ENCODE results near the gene FA2H. TPM values are rescaled to one million over a fixed set of nuclear protein-coding genes. Genes with fewer than 3 reads are reported as not detected.

FA2H gene
- total and polyA plus RNA-seq, 10 of the 15 experiments (the other 5 are each of a cell fraction or from before 2014, with no cell fraction given): 0.05 to 0.73 (median 0.51) TPM; not detected in 3

DNA sequence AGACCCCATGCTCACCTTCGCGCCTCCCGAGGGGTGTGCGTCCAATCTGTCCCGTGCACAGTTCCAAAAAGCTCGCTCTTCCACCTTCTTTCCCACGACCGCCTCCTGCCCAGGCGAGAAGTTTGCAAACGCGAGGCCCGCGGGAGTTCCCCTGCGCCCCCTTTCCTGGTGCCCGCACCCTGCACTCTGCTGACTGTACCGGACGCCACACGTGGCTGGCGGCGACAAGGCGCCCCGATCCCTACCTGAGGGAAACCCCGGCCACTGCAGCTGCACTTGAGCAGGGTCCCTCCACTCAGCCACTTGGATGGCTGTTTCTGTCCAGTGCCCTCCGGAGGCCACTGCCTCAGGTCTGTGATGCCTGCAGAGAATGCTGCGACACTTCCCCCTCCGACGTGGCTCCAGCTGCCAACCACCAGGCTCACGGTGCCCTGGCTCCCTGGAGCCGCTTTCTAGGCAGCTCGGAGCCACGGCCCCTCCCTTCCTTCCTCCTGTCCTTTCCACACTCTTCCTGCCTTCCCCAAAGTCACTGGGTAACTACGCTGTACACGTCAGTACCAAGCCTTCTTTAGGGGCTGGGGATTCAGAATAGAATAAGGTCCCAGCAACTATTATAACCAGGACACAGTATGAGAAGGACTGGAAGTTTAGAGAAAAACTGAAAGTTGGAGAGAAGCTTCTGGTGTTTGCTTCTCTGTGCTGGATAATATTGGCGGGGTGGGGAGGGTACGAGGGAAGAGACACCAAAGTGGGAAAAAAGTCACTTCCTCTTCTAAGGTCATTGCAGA is 74.0 kb downstream of the FA2H start, which contains the start of gene MLKL (continued):
- TF ChIP-seq LARP7 (IDR thresholded peaks at IDR 0.05) (peak; percentile 69), ETV6 (conservative IDR thresholded peaks at IDR 0.05 in 1 of 2, IDR thresholded peaks at IDR 0.05 in 1 of 2; ENCODE audit: borderline replicate concordance in 1 of 2, low read depth in 1 of 2) (no peak; a peak in 1 of 4 replicates)

DNA sequence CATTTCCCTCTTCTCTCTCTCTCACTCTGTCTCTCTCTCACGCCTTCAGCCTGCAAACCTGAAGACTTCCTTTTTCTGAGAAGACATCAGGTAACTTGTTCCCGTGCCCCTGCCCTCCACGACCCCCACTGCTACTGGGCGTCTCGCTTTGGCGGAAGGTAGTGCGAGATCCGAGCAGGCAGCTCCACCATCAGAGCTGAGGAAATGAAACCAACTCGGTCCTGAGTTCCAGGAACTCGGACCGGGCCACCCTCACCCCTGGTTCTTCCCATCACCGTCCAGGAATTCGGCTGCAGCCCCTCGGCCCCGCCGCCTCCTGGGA is 74.5 kb downstream of the FA2H start:
- 3% methylated on average over 16 of the region's 16 CpGs for WGBS (ENCODE audit: insufficient coverage, insufficient replicate concordance, low lambda C conversion rate, missing lambda C conversion rate)
- in situ Hi-C loops (cut with MboI) (loop anchor here (5.0 kb wide), 1 partner anchor 407 kb away; no protein-coding TSS in a partner anchor), intact Hi-C loops (cut with micrococcal nuclease; ENCODE audit: unreplicated experiment) (no loop called here)
- H3K9me3 ChIP-seq (replicated peaks; ENCODE audit: control insufficient read depth, insufficient read depth, low read length): no peaks in the 10 kb centered on the region
- H3K27ac ChIP-seq (ENCODE audit: control insufficient read depth, insufficient read depth): peak overlapping the region; percentile 97
- peak overlapping the region; percentile 79 for H3K4me3 ChIP-seq
- ATAC-seq (peak; percentile 34), FAIRE-seq (no peak), DNase-seq (ENCODE audit: low read depth, low spot score) (no peak)
- H3K36me3 ChIP-seq (ENCODE audit: control insufficient read depth in 2 of 2, insufficient read depth in 2 of 2, low read length in 1 of 2): no peaks in the 10 kb centered on the region
- H3K4me2 ChIP-seq (ENCODE audit: control insufficient read depth, insufficient read depth): peak overlapping the region; percentile 99
- peak overlapping the region; percentile 75 for H3K9ac ChIP-seq (ENCODE audit: control insufficient read depth, insufficient read depth, low read length)
- ChIA-PET POLR2A (interaction anchor here (1.4 to 4.7 kb wide), 2 partner anchors 33 to 49 kb away, joined by 3 to 28 read pairs; partner anchors contain the start of gene RFWD3), CTCF (interaction anchor here (0.6 to 5.1 kb wide), 8 partner anchors 9 to 411 kb away, joined by 3 to 54 read pairs (median 6); partner anchors contain the start of gene RFWD3), RAD21 (ENCODE audit: unreplicated experiment) (interaction anchor here (0.8 to 3.9 kb wide), 5 partner anchors 10 to 285 kb away, joined by 3 to 18 read pairs (median 7); partner anchors contain the start of genes RFWD3 and WDR59), SMC1A (ENCODE audit: uncharacterized antibody, unreplicated experiment) (interaction anchor here (0.7 to 5.4 kb wide), 6 partner anchors 12 to 312 kb away, joined by 3 to 26 read pairs (median 4); partner anchors contain the start of gene RFWD3)
- no peaks in the 10 kb centered on the region for H3K27me3 ChIP-seq (replicated peaks in 1 of 2; ENCODE audit: control insufficient read depth in 2 of 2, insufficient read depth in 2 of 2, low read length in 1 of 2)
- H3K79me2 ChIP-seq (ENCODE audit: control insufficient read depth, insufficient read depth, low read length): peaks cover 11% of the 10 kb centered on the region
- H3K4me1 ChIP-seq (ENCODE audit: control insufficient read depth, insufficient read depth, low read length): peaks cover 9% of the 10 kb centered on the region
- peak; percentile 77 for TF ChIP-seq SPI1 (IDR thresholded peaks at IDR 0.05; ENCODE audit: borderline replicate concordance, insufficient read depth, low read depth, low read length)
- TF ChIP-seq ESRRA (IDR thresholded peaks at IDR 0.05; ENCODE audit: low read length): no peak
- no peak for TF ChIP-seq RUNX3 (IDR thresholded peaks at IDR 0.05; ENCODE audit: low read length)
- BruUV-seq (replicated peaks): no TSS peak
- no peaks in the 10 kb centered on the region for H4K20me1 ChIP-seq (ENCODE audit: control insufficient read depth, insufficient read depth)
- H2AFZ ChIP-seq (ENCODE audit: control insufficient read depth, low read depth, low read length): peak overlapping the region; percentile 94
